ENCODE measurements around the gene ADRA1B.
A peak's percentile ranks its signal among the peaks of the same experiment; 100 is the strongest.

Gene ADRA1B

DNA sequence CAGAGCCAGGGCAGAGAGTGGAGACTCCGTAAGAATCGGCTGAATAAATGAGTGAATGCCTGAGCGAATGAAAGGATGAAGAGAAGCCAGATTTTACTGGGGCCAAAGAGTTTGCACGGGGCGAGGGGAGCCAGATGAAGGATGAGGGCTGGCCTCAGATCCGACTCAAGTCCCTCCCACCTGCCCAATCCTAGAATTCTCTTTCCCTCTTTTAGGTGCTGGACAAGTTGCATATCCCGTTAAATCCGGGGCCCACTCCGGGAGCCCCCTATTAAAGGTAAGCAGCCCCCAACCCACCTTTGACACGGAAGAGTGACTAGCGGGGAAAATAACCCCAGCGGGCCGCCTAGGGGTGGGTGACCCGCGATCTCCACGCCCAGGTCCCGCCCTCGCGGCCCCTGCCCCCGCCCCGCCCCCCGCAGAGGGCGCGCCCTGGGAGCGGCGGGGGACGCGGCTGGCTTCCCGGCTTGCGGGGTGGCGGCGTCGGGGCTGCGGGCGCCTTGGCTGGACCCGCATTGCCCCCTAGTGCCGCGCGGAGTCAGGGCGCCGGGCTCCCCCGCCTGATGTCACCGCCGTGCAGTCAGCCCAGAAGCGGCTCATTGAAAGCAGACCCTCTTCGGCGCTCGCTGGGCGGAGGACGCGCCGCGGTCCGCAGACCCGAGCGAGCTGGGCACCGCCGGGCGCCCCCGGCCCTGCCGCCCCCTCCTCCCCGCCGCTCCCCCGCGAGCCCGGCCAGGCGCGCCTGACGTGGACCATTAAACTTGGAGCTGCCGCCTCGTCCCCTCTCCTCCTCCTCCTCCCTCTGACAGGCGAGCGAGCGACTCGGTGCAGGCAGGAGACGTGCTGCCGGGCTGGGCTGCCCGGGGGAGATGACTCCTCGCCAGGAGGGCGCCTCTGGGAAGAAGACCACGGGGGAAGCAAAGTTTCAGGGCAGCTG lies at the start of gene ADRA1B:
Gene ADRA1B, plus strand, starts transcription at position 579 of the 937 bp plus-strand sequence. CDS start 424 bp downstream, outside the sequence.
- H3K36me3 ChIP-seq (ENCODE audit: insufficient read depth, low read length), result no peaks in the 10 kb centered on the region
- peak; percentile 42 for TF ChIP-seq EZH2 (IDR thresholded peaks at IDR 0.05)
- no peak for TF ChIP-seq POLR2AphosphoS5 (IDR thresholded peaks at IDR 0.05; ENCODE audit: borderline replicate concordance, low read depth, low read length)
- H3K27ac ChIP-seq, result no peak within 1 kb of the TSS
- no peak within 1 kb of the TSS for H3K4me3 ChIP-seq
- no peak for DNase-seq (ENCODE audit: low read depth, low spot score)
- H3K9ac ChIP-seq (ENCODE audit: insufficient read length), result no peak within 1 kb of the TSS
- no peaks in the 10 kb centered on the region for H3K9me3 ChIP-seq (ENCODE audit: low read depth, low read length)

DNA sequence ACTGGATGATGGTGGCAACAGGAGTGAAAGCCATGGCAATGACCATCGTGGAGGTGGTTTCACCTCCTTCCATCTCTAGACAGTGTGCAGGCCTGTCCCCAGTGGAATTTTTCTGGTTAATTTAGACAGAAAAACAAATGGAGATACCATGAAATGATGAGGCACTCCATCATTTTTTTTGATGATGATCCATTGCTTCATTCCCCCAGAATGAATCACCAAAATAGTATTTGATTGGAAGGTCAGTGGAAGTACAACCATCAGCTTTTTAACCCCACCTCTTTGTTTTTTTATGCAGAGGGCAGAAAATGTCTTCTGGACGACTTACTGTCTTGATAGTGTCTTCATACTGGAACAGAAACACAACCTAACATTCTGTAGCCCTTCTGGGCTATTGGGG lies 42.6 kb upstream of the ADRA1B start:
- Histone ChIP-seq H3K4me3 (no peak overlapping the region), H3K36me3 (ENCODE audit: insufficient read depth, low read length) (no peaks in the 10 kb centered on the region), H3K9me3 (ENCODE audit: low read depth, low read length) (no peaks in the 10 kb centered on the region), H3K27ac (no peak overlapping the region), H3K9ac (ENCODE audit: insufficient read length) (no peak overlapping the region)
- no peak for TF ChIP-seq EZH2 (IDR thresholded peaks at IDR 0.05)
- no peak for TF ChIP-seq POLR2AphosphoS5 (IDR thresholded peaks at IDR 0.05; ENCODE audit: borderline replicate concordance, low read depth, low read length)
- TF ChIP-seq FOXP2 (optimal IDR thresholded peaks at IDR 0.05; ENCODE audit: control extremely low read depth, extremely low read length, insufficient read depth), result no peak
- DNase-seq (ENCODE audit: low read depth, low spot score), result no peak

DNA sequence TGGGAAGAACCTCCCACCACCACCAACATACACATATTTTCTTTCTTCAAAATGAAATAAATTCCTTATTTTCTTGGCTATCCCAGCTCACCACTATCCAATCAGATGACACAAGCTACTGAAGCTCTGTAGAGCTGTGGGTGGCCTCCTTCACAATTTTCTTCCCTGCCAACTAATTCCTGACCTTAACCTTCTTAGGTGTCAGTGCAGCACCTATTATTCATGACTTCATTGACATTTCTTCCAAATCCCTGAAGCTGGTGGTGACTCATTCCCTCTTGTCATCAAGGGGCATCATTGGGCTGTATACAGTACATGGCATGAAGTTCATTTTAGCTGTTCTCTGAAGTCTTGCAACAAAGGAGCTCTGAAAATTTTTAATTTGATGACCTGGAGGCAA lies 42.0 kb upstream of the ADRA1B start:
- no peak for TF ChIP-seq EZH2 (IDR thresholded peaks at IDR 0.05)
- TF ChIP-seq POLR2AphosphoS5 (IDR thresholded peaks at IDR 0.05; ENCODE audit: borderline replicate concordance, low read depth, low read length), result no peak
- TF ChIP-seq FOXP2 (optimal IDR thresholded peaks at IDR 0.05; ENCODE audit: control extremely low read depth, extremely low read length, insufficient read depth), result no peak
- no peaks in the 10 kb centered on the region for H3K36me3 ChIP-seq (ENCODE audit: insufficient read depth, low read length)
- H3K27ac ChIP-seq, result no peak overlapping the region
- H3K9ac ChIP-seq (ENCODE audit: insufficient read length), result no peak overlapping the region
- DNase-seq (ENCODE audit: low read depth, low spot score), result no peak
- H3K4me3 ChIP-seq, result no peak overlapping the region
- no peaks in the 10 kb centered on the region for H3K9me3 ChIP-seq (ENCODE audit: low read depth, low read length)

- Histone ChIP-seq H3K9me3 (ENCODE audit: low read depth, low read length) (no peaks in the 10 kb centered on the region), H3K9ac (ENCODE audit: insufficient read length) (no peak overlapping the region), H3K4me3 (no peak overlapping the region), H3K27ac (no peak overlapping the region), H3K36me3 (ENCODE audit: insufficient read depth, low read length) (no peaks in the 10 kb centered on the region)
- DNase-seq (ENCODE audit: low read depth, low spot score), result no peak
- TF ChIP-seq EZH2 (IDR thresholded peaks at IDR 0.05) (no peak), FOXP2 (optimal IDR thresholded peaks at IDR 0.05; ENCODE audit: control extremely low read depth, extremely low read length, insufficient read depth) (no peak), POLR2AphosphoS5 (IDR thresholded peaks at IDR 0.05; ENCODE audit: borderline replicate concordance, low read depth, low read length) (no peak)
Measured at GRCh38 chr5:159877016-159877415, 39.3 kb upstream of the ADRA1B start.

GRCh38 chr5:159877894-159878448 lies 38.3 kb upstream of the ADRA1B start:
- no peak for DNase-seq (ENCODE audit: low read depth, low spot score)
- Histone ChIP-seq H3K4me3 (no peak overlapping the region), H3K9me3 (ENCODE audit: low read depth, low read length) (no peaks in the 10 kb centered on the region), H3K9ac (ENCODE audit: insufficient read length) (no peak overlapping the region), H3K36me3 (ENCODE audit: insufficient read depth, low read length) (no peaks in the 10 kb centered on the region), H3K27ac (no peak overlapping the region)
- TF ChIP-seq EZH2 (IDR thresholded peaks at IDR 0.05), result no peak

DNA sequence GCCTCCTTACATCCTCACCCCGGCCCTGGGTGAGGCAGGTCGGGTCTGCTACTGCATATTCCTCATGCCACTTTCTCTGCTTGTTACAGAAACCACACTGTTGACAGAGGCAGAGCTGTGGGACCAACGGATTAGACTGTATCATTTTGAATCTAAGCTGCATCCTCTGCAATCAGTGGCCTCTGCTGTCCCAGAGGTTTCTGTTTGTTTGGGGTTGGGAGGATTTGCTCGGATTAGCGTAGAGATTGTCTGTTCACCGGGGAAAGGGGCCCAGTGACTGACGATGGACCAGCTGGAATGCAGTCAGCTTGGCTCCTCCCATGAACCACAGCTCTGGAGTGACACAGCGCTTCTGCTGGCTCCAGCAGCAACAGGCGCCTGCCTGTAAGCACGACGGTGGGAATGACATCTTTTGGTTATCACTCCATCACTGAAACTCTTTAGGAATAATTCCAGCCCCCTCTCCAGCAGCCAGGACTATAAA lies 37.3 kb upstream of the ADRA1B start:
- Histone ChIP-seq H3K27ac (no peak overlapping the region), H3K9ac (ENCODE audit: insufficient read length) (no peak overlapping the region), H3K36me3 (ENCODE audit: insufficient read depth, low read length) (no peaks in the 10 kb centered on the region), H3K4me3 (no peak overlapping the region), H3K9me3 (ENCODE audit: low read depth, low read length) (no peaks in the 10 kb centered on the region)
- no peak for DNase-seq (ENCODE audit: low read depth, low spot score)
- TF ChIP-seq EZH2 (IDR thresholded peaks at IDR 0.05) (no peak), POLR2AphosphoS5 (IDR thresholded peaks at IDR 0.05; ENCODE audit: borderline replicate concordance, low read depth, low read length) (no peak), FOXP2 (optimal IDR thresholded peaks at IDR 0.05; ENCODE audit: control extremely low read depth, extremely low read length, insufficient read depth) (no peak)

DNA sequence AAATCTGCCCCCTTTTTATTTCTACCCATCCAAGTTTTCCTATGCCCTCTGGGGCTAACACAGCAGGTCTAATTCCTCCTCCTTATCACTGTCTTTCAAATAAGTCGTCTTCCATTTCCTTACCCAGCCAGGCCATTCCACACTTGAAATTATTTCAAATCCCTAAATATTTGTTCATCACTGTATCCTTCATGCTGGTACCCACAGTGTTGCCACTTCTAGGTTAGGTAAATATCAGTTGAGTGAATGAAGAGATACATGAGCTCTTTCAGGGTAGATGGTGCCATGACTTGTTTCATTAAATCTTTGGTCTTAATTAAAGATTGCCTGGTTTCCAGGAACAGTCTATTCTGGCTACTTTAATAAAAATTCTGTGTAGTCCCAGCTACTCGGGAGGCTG lies 35.6 kb upstream of the ADRA1B start:
- Histone ChIP-seq H3K4me3 (no peak overlapping the region), H3K36me3 (ENCODE audit: insufficient read depth, low read length) (no peaks in the 10 kb centered on the region), H3K27ac (no peak overlapping the region), H3K9me3 (ENCODE audit: low read depth, low read length) (no peaks in the 10 kb centered on the region), H3K9ac (ENCODE audit: insufficient read length) (no peak overlapping the region)
- TF ChIP-seq EZH2 (IDR thresholded peaks at IDR 0.05) (no peak), FOXP2 (optimal IDR thresholded peaks at IDR 0.05; ENCODE audit: control extremely low read depth, extremely low read length, insufficient read depth) (no peak), POLR2AphosphoS5 (IDR thresholded peaks at IDR 0.05; ENCODE audit: borderline replicate concordance, low read depth, low read length) (no peak)
- DNase-seq (ENCODE audit: low read depth, low spot score), result no peak

- no peaks in the 10 kb centered on the region for H3K36me3 ChIP-seq (ENCODE audit: insufficient read depth, low read length)
Measured at GRCh38 chr5:159881967-159882366, 34.3 kb upstream of the ADRA1B start.

More at GRCh38 chr5:159881967-159882366, 34.3 kb upstream of the ADRA1B start:
- DNase-seq (ENCODE audit: low read depth, low spot score), result no peak
- Histone ChIP-seq H3K9ac (ENCODE audit: insufficient read length) (no peak overlapping the region), H3K9me3 (ENCODE audit: low read depth, low read length) (no peaks in the 10 kb centered on the region), H3K4me3 (no peak overlapping the region), H3K27ac (no peak overlapping the region)
- TF ChIP-seq POLR2AphosphoS5 (IDR thresholded peaks at IDR 0.05; ENCODE audit: borderline replicate concordance, low read depth, low read length) (no peak), FOXP2 (optimal IDR thresholded peaks at IDR 0.05; ENCODE audit: control extremely low read depth, extremely low read length, insufficient read depth) (no peak), EZH2 (IDR thresholded peaks at IDR 0.05) (no peak)
